ENCODE measurements around the gene ATP5MC3.

DNA sequence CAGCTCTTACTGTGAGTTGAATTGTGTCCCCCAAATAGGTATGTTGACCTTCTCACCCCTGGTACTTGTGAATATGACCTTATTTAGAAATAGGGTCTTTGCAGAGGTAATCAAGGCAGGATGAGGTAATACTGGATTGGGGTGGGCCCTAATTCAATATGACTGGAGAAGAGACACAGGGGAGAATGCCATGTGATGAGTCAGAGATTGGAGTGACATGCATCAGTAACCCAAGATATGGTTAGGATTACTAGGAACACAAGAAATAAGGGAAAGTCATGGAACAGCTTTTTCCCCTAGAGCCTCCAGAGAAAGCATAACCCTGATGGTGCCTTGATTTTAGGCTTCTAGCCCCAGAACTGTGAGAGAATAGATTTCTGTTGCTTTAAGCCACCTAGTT, 37.0 kb upstream of the ATP5MC3 start:
- TF ChIP-seq POLR2A (IDR thresholded peaks at IDR 0.05; ENCODE audit: low read depth, low read length) (no peak), EZH2 (IDR thresholded peaks at IDR 0.05; ENCODE audit: borderline replicate concordance, low read depth, low read length, severe bottlenecking) (no peak), GATA2 (IDR thresholded peaks at IDR 0.05; ENCODE audit: insufficient read depth, insufficient read length, low read depth, low read length) (no peak), JUN (IDR thresholded peaks at IDR 0.05; ENCODE audit: borderline replicate concordance, insufficient read depth, insufficient read length, low read depth) (no peak), FOS (IDR thresholded peaks at IDR 0.05; ENCODE audit: borderline replicate concordance, insufficient read depth, low read length) (no peak), POLR2AphosphoS5 (IDR thresholded peaks at IDR 0.05; ENCODE audit: insufficient read depth, low read depth, low read length) (no peak)
- TF ChIP-seq, protein P1, sequence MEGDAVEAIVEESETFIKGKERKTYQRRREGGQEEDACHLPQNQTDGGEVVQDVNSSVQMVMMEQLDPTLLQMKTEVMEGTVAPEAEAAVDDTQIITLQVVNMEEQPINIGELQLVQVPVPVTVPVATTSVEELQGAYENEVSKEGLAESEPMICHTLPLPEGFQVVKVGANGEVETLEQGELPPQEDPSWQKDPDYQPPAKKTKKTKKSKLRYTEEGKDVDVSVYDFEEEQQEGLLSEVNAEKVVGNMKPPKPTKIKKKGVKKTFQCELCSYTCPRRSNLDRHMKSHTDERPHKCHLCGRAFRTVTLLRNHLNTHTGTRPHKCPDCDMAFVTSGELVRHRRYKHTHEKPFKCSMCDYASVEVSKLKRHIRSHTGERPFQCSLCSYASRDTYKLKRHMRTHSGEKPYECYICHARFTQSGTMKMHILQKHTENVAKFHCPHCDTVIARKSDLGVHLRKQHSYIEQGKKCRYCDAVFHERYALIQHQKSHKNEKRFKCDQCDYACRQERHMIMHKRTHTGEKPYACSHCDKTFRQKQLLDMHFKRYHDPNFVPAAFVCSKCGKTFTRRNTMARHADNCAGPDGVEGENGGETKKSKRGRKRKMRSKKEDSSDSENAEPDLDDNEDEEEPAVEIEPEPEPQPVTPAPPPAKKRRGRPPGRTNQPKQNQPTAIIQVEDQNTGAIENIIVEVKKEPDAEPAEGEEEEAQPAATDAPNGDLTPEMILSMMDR (IDR thresholded peaks at IDR 0.05; ENCODE audit: extremely low read depth in 1 of 2, insufficient read depth in 1 of 2, low read depth in 1 of 2, low read length in 2 of 2): no peak
- TF ChIP-seq, protein P2, sequence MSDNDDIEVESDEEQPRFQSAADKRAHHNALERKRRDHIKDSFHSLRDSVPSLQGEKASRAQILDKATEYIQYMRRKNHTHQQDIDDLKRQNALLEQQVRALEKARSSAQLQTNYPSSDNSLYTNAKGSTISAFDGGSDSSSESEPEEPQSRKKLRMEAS (IDR thresholded peaks at IDR 0.05; ENCODE audit: insufficient read depth, insufficient read length): no peak

Measured in endothelial cell of umbilical vein (primary cell).